Tibial nerve (tissue), 4 donors: ENCODE data around the gene TUBA1A.

ENCODE experiments used
- CTCF ChIP-seq, 5 experiments: fragments of 200-600 bp in 3 of 5; fragments of 450-650 bp in 2 of 5; sonication (generic) in 3 of 5; IDR thresholded peaks; one replicate each; pipeline ENCODE4 v1.5.1; 2016 to 2019; ENCODE audit warnings: antibody characterized with exemption in 5 of 5, mild to moderate bottlenecking in 3 of 5, moderate library complexity in 2 of 5
- EP300 ChIP-seq, 2 donors: sonication (generic); formaldehyde crosslinking; IDR thresholded peaks; one replicate each; pipeline ENCODE4 v1.6.1; 2017; ENCODE audit warnings: antibody characterized with exemption in 2 of 2, mild to moderate bottlenecking in 1 of 2
- POLR2A ChIP-seq, 2 donors: fragments of 450-650 bp; IDR thresholded peaks; one replicate each; pipeline ENCODE4 v1.6.1; 2017; ENCODE audit warnings: antibody characterized with exemption in 2 of 2, mild to moderate bottlenecking in 2 of 2, moderate library complexity in 2 of 2

- TF ChIP-seq CTCF (IDR thresholded peaks at IDR 0.05), result no peak
- no peak for TF ChIP-seq POLR2A (IDR thresholded peaks at IDR 0.05)
- no peak for TF ChIP-seq EP300 (IDR thresholded peaks at IDR 0.05)
Observed at GRCh38 chr12:49190974-49191373, 2.1 kb upstream of the TUBA1A start.
